Hippocampal formation (tissue), 2 donors: Measurements from ENCODE around the gene PRKN.
A peak's percentile ranks its signal among the peaks of the same experiment; 100 is the strongest.
"Not testable (repeated sequence)": the region's sequence is repeated elsewhere in the genome, so short reads cannot be mapped to it uniquely, and the experiment has no call there.

ENCODE experiments used
- DNase-seq, 2 donors: peaks; one replicate each; lab custom pipeline; 2025; lab: John Stamatoyannopoulos, UW

Gene PRKN

DNA sequence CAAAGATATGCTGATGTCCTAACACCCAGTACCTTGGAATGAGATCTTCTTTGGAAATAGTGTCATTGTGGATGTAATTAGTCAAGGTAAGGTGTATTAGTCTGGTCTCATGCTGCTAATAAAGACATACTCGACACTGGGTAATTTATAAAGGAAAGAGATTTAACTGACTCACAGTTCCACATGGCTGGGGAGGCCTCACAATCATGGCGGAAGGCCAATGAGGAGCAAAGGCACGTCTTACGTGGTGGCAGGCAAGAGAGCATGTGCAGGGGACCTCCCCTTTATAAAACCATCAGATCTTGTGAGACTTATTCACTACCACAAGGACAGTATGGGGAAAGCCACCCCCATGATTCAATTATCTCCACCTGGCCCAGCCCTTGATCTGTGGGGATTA is 1231.3 kb downstream of the PRKN start:
- DNase-seq: not testable (repeated sequence)

- no peak for DNase-seq
Observed at GRCh38 chr6:161494566-161494965, 1233.0 kb downstream of the PRKN start.

DNA sequence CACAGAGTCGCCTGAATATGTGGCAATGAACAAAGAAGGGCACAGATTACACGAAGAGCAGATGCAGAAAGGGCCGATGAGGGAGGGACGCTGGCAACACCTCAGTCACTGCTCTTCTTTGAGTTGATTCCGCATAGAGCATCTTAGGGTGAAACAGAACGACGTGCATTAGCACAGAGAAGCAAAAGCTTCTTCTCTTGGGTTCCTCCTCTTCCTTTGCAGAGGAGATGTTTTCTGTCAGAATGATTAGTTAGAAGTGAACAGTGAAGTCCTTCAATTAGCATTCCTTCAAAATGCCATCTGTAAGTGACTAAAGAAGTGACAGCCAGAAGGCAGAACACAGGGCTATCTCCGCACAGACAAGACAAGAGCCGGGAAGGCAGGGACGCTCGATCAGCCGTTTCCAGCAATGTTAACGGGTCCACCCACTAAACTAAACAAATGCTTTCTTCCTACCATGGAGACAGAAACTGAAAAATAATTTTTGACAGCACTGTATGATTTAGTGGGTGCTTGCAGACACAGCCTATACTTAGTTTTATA is 1233.9 kb downstream of the PRKN start:
- no peak for DNase-seq

DNA sequence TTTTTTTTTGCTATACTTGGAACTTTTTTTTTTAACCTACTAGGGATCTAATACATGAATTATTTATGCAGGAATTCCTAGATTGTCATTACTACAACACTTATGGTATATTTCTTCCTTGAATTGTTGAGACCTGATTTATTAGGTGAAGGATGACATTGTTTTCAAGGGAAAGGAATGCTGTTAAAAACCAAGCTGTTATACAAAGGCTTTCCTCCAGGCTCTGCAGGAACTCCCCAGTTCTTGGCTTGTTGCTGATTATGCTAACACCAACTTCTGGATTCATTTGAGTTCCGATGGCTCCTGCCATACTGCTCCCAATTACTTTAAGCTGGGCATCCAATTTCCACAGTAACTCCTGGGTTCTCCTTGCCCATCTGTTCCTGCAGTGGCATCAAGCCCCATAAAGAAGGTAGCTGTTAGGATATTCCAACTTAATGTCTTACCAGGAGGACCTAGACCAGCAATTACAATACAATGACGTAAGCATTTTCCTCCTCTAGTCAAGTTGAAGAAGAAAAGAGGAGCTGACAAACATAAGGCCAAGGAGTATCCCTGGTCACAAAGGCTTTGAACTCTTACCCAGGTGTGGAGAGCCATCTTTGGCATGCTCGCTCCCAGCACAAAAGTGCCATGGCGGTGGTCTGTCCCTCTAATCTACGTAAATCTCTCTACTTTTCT is 1237.8 kb downstream of the PRKN start:
- DNase-seq: no peak

GRCh38 chr6:161487694-161488093 is 1239.9 kb downstream of the PRKN start:
- no peak for DNase-seq

GRCh38 chr6:161487217-161487531 is 1240.4 kb downstream of the PRKN start:
- no peak for DNase-seq

- no peak for DNase-seq
Observed at GRCh38 chr6:161486361-161487216, 1241.0 kb downstream of the PRKN start.

DNA sequence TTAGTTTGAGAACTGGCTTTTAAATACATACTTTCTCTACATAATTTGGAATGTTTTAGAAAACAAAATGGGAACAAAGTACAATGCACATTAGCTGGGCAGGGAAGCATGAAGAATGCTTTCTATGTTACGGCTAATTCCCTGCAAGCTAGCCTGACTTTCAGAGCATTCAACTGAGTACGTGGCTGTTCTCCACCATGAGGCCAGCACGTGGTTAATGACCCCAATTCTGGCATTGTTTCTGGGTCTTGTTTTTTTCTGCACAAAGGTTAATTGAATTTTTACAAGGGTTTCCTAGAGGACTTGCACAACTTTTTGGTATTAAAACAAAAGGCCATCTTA is 1245.1 kb downstream of the PRKN start:
- DNase-seq: no peak

- no peak for DNase-seq
Observed at GRCh38 chr6:161481786-161482516, 1245.6 kb downstream of the PRKN start.

- peak in 1 of 2 donors; percentile 57 for DNase-seq
Observed at GRCh38 chr6:161480421-161481155, 1247.0 kb downstream of the PRKN start.

DNA sequence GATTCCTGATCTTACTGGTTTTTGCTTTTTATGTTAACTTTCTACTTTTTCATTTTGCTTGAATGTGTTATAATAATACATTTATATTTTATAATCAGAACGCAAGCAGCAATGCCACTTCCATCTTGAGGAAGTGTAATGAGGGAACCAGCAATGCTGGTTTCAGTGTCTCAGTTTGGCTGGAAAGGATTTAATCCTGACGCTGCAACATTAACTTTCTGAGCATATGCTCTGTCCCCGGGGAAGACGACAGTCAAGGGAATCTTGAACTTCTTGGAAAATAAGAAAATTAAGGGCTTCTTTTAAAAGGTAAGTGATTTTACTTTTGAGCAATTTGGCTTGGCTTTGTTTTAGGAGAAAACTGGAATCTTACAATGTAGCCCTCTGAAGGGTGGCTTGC is 1248.2 kb downstream of the PRKN start:
- DNase-seq: no peak

GRCh38 chr6:161477876-161478425 is 1249.6 kb downstream of the PRKN start:
- DNase-seq: no peak

DNA sequence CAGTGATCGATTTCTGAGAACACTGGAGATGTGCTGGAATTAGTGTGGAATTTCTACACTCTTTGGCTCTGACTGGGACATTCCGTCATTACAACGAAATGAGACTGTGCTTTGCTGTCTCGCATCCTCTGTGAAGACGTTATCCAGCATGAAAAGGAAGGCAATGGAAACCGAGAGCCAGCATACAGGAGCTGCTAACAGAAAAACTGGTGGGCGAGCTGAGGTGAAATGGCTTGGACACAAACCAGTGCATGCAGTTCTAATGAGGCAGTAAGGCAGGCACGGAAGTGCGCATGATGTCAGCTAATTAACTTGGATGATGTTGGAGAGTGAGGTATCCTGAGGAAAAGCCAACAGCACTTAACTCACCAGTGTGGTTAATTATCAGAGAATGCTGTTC is 1250.9 kb downstream of the PRKN start:
- no peak for DNase-seq

DNA sequence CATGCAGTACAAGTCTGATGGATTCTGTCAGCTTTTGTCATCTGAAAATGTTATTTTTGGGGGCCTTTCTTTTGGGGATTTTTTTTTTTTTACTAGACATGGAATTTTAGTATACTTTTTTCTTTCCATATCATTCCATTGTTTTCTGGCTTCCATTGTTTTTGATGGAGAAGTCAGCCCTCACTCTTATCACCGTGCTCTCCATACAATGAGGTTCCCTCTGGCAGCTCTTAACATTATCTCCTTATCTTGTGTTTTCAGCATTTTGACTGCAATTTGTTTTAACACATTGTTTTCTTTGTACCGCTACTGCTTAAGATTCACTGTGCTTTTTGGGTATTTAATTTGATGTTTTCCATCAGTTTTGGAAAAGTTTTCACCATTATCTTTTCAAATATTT is 1262.2 kb downstream of the PRKN start:
- DNase-seq: no peak

GRCh38 chr6:161463071-161463470 is 1264.5 kb downstream of the PRKN start:
- no peak for DNase-seq

DNA sequence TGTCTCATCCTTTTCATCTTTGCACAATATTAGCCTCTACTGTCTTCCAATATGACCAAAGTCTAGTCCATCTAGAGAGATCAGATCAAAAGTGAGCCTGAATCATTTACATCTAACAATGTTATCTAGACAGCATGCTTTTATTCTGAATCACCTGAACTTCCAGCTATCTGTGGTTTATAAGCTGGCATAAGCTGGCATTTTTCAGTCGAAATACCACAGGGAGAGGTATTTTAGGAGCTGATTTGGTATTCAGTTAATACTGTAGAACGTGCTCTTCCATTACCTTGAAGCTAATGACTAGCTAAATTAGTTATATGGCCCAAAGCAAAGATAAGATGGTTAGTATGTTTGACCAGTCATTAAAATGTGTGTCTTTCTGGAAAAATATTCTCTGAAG is 1265.4 kb downstream of the PRKN start:
- DNase-seq: no peak

DNA sequence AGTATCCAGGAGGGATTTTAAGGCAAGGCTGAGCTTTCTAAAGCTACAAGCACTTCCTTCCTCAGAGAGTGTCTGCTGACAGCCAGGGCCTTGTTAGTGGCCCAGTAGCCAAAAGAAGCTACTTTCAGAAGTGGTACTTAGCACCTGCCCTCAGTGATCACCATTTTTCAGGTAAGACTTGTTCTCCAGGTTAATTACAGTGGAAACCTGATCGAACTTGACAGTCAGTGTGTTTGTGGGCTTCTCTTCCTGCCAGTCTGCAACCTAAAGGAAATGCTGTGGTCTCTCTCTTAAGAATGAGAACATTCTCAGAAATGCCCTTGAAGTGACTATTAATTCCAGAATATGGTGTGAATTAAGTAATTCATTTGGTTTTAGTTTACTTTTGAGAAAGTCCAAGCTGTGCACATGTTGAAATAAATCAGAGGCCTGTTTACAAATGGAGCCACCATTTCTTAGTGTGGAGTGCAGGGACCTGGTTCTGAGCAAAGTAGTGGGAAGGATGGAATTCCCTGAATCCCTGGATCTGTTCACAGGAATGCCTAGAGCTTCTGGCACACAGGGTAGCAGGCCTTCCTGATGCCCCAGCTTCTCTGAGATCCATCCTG is 1268.5 kb downstream of the PRKN start:
- no peak for DNase-seq

- DNase-seq: no peak
Observed at GRCh38 chr6:161458201-161458951, 1269.2 kb downstream of the PRKN start.

DNA sequence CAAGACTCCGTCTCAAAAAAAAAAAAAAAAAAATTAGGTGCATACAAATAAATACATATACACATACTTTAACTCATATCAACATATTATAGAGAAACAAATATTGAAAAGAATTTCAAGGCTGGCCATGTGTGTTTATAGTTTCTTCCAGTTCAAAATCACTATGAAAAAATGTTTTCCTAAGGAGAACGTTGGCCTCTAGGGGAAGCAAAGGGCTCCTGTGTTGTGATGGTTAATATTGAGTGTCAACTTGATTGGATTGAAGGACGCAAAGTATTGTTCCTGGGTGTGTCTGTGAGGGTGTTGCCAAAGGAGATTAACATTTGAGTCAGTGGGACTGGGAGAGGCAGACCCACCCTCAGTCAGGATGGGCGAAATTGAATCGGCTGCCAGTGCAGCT is 1271.7 kb downstream of the PRKN start:
- DNase-seq: no peak

- no peak for DNase-seq
Observed at GRCh38 chr6:161453558-161453957, 1274.0 kb downstream of the PRKN start.

GRCh38 chr6:161452241-161452640 is 1275.3 kb downstream of the PRKN start:
- DNase-seq: no peak
